ENCODE results near the gene WDR27. TPM values are rescaled to one million over a fixed set of nuclear protein-coding genes. Genes with fewer than 3 reads are reported as not detected.

The WDR27 gene
- polyA plus RNA-seq, 1 donor: 73.8 TPM

DNA sequence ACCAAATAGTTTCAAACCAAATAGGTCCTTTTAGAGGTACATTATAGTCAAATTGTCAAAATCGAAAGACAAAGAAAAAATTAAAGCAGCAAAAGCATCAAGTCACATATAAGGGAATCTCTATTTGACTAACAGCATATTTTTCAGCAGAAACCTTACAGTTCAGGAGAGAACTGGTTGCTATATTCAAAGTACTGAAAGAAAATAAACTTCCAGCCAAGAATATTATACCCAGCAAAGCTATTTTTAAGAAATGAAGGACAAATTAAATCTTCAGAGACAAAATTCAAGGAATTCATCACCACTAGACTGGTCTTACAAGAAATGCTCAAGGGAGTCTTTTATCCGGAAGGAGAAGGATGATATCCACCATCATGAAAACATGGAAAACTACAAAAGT is 16.0 kb downstream of the WDR27 start:
- H3K36me3 ChIP-seq (ENCODE audit: control insufficient read depth, insufficient read depth, low read length): peaks cover 42% of the 10 kb centered on the region
- H3K9me3 ChIP-seq (ENCODE audit: control insufficient read depth, low read depth, low read length): peaks cover 28% of the 10 kb centered on the region
- 88% methylated on average over 1 of the region's 2 CpGs for WGBS (ENCODE audit: insufficient coverage, low lambda C conversion rate)

DNA sequence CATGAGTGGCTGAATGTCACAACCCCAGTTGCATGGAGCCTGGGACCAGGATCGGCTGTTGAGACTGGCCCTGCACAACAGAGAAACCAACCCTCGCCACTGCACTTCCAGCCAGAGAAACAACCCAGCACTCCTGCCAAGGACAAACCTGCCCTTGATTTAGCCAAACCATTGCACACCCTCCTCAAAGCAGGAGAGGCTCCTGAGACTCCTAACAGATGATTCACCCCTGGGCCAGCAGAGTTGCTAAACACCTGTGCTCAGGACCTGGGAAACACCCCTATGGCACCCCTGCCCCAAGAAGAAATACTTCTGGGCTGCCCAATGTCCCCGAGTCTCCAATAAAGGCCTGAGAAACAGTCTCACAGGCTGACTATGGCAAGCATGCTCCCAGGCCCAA is 17.8 kb downstream of the WDR27 start:
- no peaks in the 10 kb centered on the region for H3K27me3 ChIP-seq (ENCODE audit: control insufficient read depth, insufficient read depth, low read length)
- H3K4me1 ChIP-seq (ENCODE audit: control insufficient read depth, insufficient read depth, low read length): no peaks in the 10 kb centered on the region
- DNase-seq: no peak
- WGBS (ENCODE audit: insufficient coverage, low lambda C conversion rate): no CpG with 5 or more reads among the region's 3 CpGs
- H3K4me3 ChIP-seq (ENCODE audit: low read length): no peak overlapping the region
- H3K36me3 ChIP-seq (ENCODE audit: control insufficient read depth, insufficient read depth, low read length): peaks cover 42% of the 10 kb centered on the region
- H3K27ac ChIP-seq (ENCODE audit: low read length): no peak overlapping the region
- H3K9me3 ChIP-seq (ENCODE audit: control insufficient read depth, low read depth, low read length): peaks cover 17% of the 10 kb centered on the region

More for the DNA sequence above, 16.0 kb downstream of the WDR27 start:
- DNase-seq: no peak
- Histone ChIP-seq H3K27me3 (ENCODE audit: control insufficient read depth, insufficient read depth, low read length) (no peaks in the 10 kb centered on the region), H3K27ac (ENCODE audit: low read length) (no peak overlapping the region), H3K4me1 (ENCODE audit: control insufficient read depth, insufficient read depth, low read length) (no peaks in the 10 kb centered on the region), H3K4me3 (ENCODE audit: low read length) (no peak overlapping the region)

- peaks cover 18% of the 10 kb centered on the region for H3K36me3 ChIP-seq (ENCODE audit: control insufficient read depth, insufficient read depth, low read length)
- H3K4me1 ChIP-seq (ENCODE audit: control insufficient read depth, insufficient read depth, low read length): peaks cover 9% of the 10 kb centered on the region
- WGBS (ENCODE audit: insufficient coverage, low lambda C conversion rate): 33% methylated on average over 1 of the region's 1 CpG
- H3K4me3 ChIP-seq (ENCODE audit: low read length): no peak overlapping the region
- DNase-seq: no peak
- H3K27me3 ChIP-seq (ENCODE audit: control insufficient read depth, insufficient read depth, low read length): no peaks in the 10 kb centered on the region
- H3K27ac ChIP-seq (ENCODE audit: low read length): no peak overlapping the region
- H3K9me3 ChIP-seq (ENCODE audit: control insufficient read depth, low read depth, low read length): no peaks in the 10 kb centered on the region
These were observed 23.5 kb downstream of the WDR27 start for GRCh38 chr6:169678342-169678741.

GRCh38 chr6:169677096-169677495 is 24.7 kb downstream of the WDR27 start:
- Histone ChIP-seq H3K27ac (ENCODE audit: low read length) (no peak overlapping the region), H3K4me1 (ENCODE audit: control insufficient read depth, insufficient read depth, low read length) (peaks cover 9% of the 10 kb centered on the region), H3K27me3 (ENCODE audit: control insufficient read depth, insufficient read depth, low read length) (no peaks in the 10 kb centered on the region), H3K36me3 (ENCODE audit: control insufficient read depth, insufficient read depth, low read length) (peaks cover 18% of the 10 kb centered on the region), H3K9me3 (ENCODE audit: control insufficient read depth, low read depth, low read length) (no peaks in the 10 kb centered on the region), H3K4me3 (ENCODE audit: low read length) (no peak overlapping the region)
- peak in 1 of 2 donors; percentile 36 for DNase-seq
- 43% methylated on average over 1 of the region's 1 CpG for WGBS (ENCODE audit: insufficient coverage, low lambda C conversion rate)

- WGBS (ENCODE audit: insufficient coverage, low lambda C conversion rate): no CpG with 5 or more reads among the region's 3 CpGs
- Histone ChIP-seq H3K4me3 (ENCODE audit: low read length) (no peak overlapping the region), H3K27me3 (ENCODE audit: control insufficient read depth, insufficient read depth, low read length) (no peaks in the 10 kb centered on the region), H3K36me3 (ENCODE audit: control insufficient read depth, insufficient read depth, low read length) (peaks cover 32% of the 10 kb centered on the region), H3K4me1 (ENCODE audit: control insufficient read depth, insufficient read depth, low read length) (peaks cover 9% of the 10 kb centered on the region), H3K27ac (ENCODE audit: low read length) (no peak overlapping the region), H3K9me3 (ENCODE audit: control insufficient read depth, low read depth, low read length) (no peaks in the 10 kb centered on the region)
- no peak for DNase-seq
These were observed 26.8 kb downstream of the WDR27 start for GRCh38 chr6:169675011-169675410.

DNA sequence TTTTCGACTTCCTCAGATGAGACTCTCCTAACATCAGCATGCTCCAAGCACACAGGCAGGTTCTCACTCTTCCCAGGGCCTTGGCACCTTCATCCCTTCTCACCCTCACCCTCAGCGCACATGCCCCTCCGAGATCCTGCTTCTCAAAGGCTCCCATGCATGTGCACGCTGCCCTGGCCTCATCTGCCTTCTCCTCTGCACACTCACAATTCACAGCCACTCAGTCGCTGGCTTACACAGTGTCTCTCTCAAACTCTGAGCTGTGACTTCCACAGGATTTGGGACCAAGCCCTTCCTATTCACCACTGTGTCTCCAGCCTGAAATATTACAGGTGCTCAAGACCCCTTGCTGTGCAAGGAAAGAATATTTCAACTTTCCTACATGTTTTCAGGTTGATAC is 30.3 kb downstream of the WDR27 start:
- H3K27ac ChIP-seq (ENCODE audit: low read length): no peak overlapping the region

DNA sequence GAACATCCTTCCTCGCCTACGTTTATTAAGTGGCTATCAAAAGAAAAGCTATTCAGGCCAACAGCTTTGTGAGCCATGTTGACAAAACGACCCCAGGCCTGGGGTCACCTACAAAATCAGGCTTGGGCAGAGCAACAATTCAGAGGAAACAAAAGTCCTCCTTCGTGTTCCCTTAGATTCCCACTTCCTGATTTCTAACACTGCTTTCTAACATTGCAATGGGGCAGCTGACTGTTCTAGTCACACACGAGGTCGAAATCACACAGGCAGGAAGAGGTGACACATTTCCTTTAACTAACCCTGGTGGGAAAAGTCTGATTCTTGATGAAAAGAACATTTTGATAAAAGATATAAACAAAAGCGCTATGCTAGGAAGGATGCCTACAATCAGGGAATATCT is 31.9 kb downstream of the WDR27 start:
- Histone ChIP-seq H3K36me3 (ENCODE audit: control insufficient read depth, insufficient read depth, low read length) (peaks cover 60% of the 10 kb centered on the region), H3K27me3 (ENCODE audit: control insufficient read depth, insufficient read depth, low read length) (no peaks in the 10 kb centered on the region), H3K27ac (ENCODE audit: low read length) (no peak overlapping the region), H3K4me3 (ENCODE audit: low read length) (no peak overlapping the region), H3K4me1 (ENCODE audit: control insufficient read depth, insufficient read depth, low read length) (no peaks in the 10 kb centered on the region), H3K9me3 (ENCODE audit: control insufficient read depth, low read depth, low read length) (no peaks in the 10 kb centered on the region)
- DNase-seq: no peak
- 87% methylated on average over 3 of the region's 7 CpGs for WGBS (ENCODE audit: insufficient coverage, low lambda C conversion rate)

More for the DNA sequence above, 30.3 kb downstream of the WDR27 start:
- WGBS (ENCODE audit: insufficient coverage, low lambda C conversion rate): 100% methylated on average over 1 of the region's 5 CpGs
- no peak for DNase-seq
- Histone ChIP-seq H3K4me1 (ENCODE audit: control insufficient read depth, insufficient read depth, low read length) (no peaks in the 10 kb centered on the region), H3K36me3 (ENCODE audit: control insufficient read depth, insufficient read depth, low read length) (peaks cover 49% of the 10 kb centered on the region), H3K4me3 (ENCODE audit: low read length) (no peak overlapping the region), H3K27me3 (ENCODE audit: control insufficient read depth, insufficient read depth, low read length) (no peaks in the 10 kb centered on the region), H3K9me3 (ENCODE audit: control insufficient read depth, low read depth, low read length) (no peaks in the 10 kb centered on the region)

- Histone ChIP-seq H3K4me3 (ENCODE audit: low read length) (no peak overlapping the region), H3K27me3 (ENCODE audit: control insufficient read depth, insufficient read depth, low read length) (no peaks in the 10 kb centered on the region), H3K4me1 (ENCODE audit: control insufficient read depth, insufficient read depth, low read length) (no peaks in the 10 kb centered on the region), H3K27ac (ENCODE audit: low read length) (no peak overlapping the region), H3K36me3 (ENCODE audit: control insufficient read depth, insufficient read depth, low read length) (peaks cover 64% of the 10 kb centered on the region), H3K9me3 (ENCODE audit: control insufficient read depth, low read depth, low read length) (no peaks in the 10 kb centered on the region)
- WGBS (ENCODE audit: insufficient coverage, low lambda C conversion rate): no CpG with 5 or more reads among the region's 6 CpGs
- DNase-seq: no peak
These were observed 32.7 kb downstream of the WDR27 start for GRCh38 chr6:169669147-169669546.

DNA sequence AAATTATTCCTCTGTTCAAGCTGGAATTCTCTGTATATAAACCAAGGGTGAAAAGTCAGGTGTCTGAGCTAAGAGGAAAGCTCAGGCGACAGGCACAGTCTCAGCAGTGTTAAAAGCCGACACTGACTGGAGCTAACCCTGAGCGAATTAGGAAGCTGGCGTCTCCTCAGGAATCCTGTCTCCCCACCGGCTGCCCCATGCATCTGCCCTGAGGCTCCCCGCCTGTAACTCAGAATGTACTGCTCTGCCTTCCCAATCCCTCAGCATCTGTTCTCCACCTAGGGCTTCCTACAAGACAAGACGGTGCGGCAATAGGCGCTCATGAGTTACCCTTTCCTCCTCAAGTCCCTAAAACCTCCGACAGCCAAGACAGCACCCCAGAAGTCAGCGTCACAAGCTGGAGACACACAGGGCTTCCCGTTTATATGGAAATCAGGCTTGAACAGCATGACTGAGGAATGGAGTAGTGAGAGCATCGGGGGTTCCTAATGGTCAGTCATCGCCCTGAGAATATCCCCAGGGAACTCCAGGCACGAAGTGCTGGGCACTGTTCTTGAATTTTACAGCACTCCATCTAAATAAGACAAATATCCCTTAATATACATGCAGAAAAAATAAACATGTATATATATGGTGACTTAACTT is 33.5 kb downstream of the WDR27 start:
- peaks cover 72% of the 10 kb centered on the region for H3K36me3 ChIP-seq (ENCODE audit: control insufficient read depth, insufficient read depth, low read length)
- no peaks in the 10 kb centered on the region for H3K9me3 ChIP-seq (ENCODE audit: control insufficient read depth, low read depth, low read length)
- H3K27me3 ChIP-seq (ENCODE audit: control insufficient read depth, insufficient read depth, low read length): no peaks in the 10 kb centered on the region
- H3K27ac ChIP-seq (ENCODE audit: low read length): no peak overlapping the region
- whole genome bisulfite sequencing (ENCODE audit: insufficient coverage, low lambda C conversion rate): no CpG with 5 or more reads among the region's 15 CpGs
- DNase-seq: no peak
- H3K4me1 ChIP-seq (ENCODE audit: control insufficient read depth, insufficient read depth, low read length): no peaks in the 10 kb centered on the region
- H3K4me3 ChIP-seq (ENCODE audit: low read length): no peak overlapping the region

- Histone ChIP-seq H3K4me3 (ENCODE audit: low read length) (no peak overlapping the region), H3K4me1 (ENCODE audit: control insufficient read depth, insufficient read depth, low read length) (no peaks in the 10 kb centered on the region), H3K36me3 (ENCODE audit: control insufficient read depth, insufficient read depth, low read length) (peaks cover 72% of the 10 kb centered on the region), H3K27me3 (ENCODE audit: control insufficient read depth, insufficient read depth, low read length) (no peaks in the 10 kb centered on the region), H3K27ac (ENCODE audit: low read length) (no peak overlapping the region), H3K9me3 (ENCODE audit: control insufficient read depth, low read depth, low read length) (no peaks in the 10 kb centered on the region)
- 90% methylated on average over 2 of the region's 27 CpGs for WGBS (ENCODE audit: insufficient coverage, low lambda C conversion rate)
- no peak for DNase-seq
These were observed 34.1 kb downstream of the WDR27 start for GRCh38 chr6:169667716-169668115.

DNA sequence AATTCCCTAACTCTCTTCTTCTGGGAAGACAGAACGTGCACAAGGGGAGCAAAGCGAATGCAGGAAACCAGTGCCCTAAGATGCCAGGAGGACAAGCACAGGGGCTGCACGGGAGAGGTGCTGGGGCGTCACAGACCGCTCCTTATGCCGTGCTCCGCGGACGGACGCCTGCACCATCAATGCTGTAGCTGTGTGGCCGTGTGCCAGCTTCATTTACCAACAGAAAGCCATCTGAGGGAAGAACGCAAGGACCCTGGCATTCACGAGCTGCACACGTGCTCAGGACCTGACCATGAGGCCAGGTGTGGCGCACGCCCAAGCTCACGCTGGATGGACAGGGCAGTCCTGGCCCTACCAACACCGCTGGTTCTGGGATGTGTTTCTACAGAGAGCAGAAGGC is 35.4 kb downstream of the WDR27 start:
- Histone ChIP-seq H3K9me3 (ENCODE audit: control insufficient read depth, low read depth, low read length) (no peaks in the 10 kb centered on the region), H3K4me1 (ENCODE audit: control insufficient read depth, insufficient read depth, low read length) (no peaks in the 10 kb centered on the region), H3K4me3 (ENCODE audit: low read length) (no peak overlapping the region), H3K36me3 (ENCODE audit: control insufficient read depth, insufficient read depth, low read length) (peaks cover 69% of the 10 kb centered on the region), H3K27me3 (ENCODE audit: control insufficient read depth, insufficient read depth, low read length) (no peaks in the 10 kb centered on the region), H3K27ac (ENCODE audit: low read length) (no peak overlapping the region)
- DNase-seq: no peak
- no CpG with 5 or more reads among the region's 18 CpGs for WGBS (ENCODE audit: insufficient coverage, low lambda C conversion rate)

All from large intestine (tissue), 3 donors.